Adipose tissue (tissue), 3 donors: ENCODE data around the gene MCC. TPM values are rescaled to one million over a fixed set of nuclear protein-coding genes. Genes with fewer than 3 reads are reported as not detected.

Experiments used
- H3K27ac ChIP-seq: one replicate; pipeline ENCODE4 v1.5.1; 2013; ENCODE audit warnings: low read depth, low read length
- WGBS, 3 donors: extraction: QIAGEN DNeasy Blood & Tissue Kit; methylation state at CpG; one replicate each; pipeline ENCODE4 v1.1.7; 2013; 5-methylcytosine and 5-hydroxymethylcytosine counted together
- polyA plus RNA-seq, 3 donors: library from polyadenylated mRNA; stranded (reverse); fragments of 200-250 nt; gene quantifications; one replicate each; pipeline ENCODE4 v1.2.3, GENCODE V29; 2013
- donor health status: healthy with polysubstance abuse.
- donor health status: Bipolar disorder and iron deficiency.
- donor health status: healthy.

Gene MCC
- polyA plus RNA-seq, 3 donors: 2.2 to 8.0 (median 8.0) TPM

GRCh38 chr5:113226116-113226736 is 262.0 kb downstream of the MCC start:
- H3K27ac ChIP-seq: no peak overlapping the region
- 92 to 96% (median 93%) methylated on average over 1 of the region's 1 CpG for WGBS, 3 donors

- no peak overlapping the region for H3K27ac ChIP-seq
- 83 to 90% (median 90%) methylated on average over 2 of the region's 2 CpGs for WGBS, 3 donors
Measured at GRCh38 chr5:113225259-113225658, 263.0 kb downstream of the MCC start.

DNA sequence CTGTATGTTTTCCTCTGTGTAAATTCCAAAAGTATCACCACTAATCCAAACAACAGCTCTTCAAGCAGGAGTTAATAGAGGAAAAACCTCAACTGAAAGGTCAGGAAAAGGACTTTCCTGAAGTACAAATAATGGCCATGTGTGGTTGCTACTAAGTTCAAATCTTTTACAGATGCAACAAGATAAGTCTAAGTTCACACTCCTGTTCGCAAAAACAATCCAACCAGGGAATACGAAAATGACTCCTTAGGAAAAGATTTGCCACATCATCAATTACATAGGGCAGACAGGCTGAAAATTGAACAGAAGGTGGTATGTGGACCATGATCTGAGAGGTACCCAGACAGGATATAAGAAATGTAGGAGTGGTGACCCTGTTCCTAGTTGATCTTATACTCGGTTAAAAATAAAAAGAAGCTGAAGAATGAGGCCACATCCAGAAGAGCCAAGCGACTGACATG is 263.6 kb downstream of the MCC start:
- WGBS, 3 donors: 71 to 85% (median 73%) methylated on average over 4 of the region's 4 CpGs
- H3K27ac ChIP-seq: no peak overlapping the region

DNA sequence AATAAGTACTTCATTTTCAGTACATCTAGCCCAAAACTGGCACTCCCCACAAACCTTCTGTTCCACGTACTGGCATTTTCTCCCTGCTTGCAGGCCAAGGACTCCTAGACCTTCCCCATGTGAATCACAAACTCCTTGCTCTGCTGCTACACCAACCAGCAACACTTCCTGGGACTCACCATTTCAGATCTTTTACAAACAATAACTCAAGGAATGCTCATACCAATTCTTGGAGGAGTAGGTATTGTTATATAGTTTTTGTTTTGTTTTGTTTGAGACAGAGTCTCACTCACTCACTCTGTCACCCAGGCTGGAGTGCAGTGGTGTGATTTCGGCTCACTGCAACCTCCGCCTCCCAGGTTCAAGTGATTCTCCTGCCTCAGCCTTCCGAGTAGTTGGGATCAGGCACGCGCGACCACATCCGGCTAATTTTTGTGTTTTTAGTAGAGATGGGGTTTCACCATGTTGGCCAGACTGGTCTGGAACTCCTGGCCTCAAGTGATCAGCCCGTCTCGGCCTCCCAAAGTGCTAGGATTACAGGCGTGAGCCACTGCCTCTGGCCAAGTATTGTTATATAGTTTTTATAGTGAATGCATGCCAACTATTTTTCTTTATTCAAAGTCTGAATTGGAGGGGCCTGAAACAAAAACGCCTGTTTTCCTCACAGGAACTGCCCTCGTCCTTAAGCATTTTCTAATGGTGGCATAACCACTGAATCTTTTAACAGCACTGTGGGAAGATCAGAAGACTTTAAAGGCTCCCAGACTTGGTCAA is 264.2 kb downstream of the MCC start:
- WGBS, 3 donors: 80 to 86% (median 81%) methylated on average over 13 of the region's 13 CpGs
- no peak overlapping the region for H3K27ac ChIP-seq

DNA sequence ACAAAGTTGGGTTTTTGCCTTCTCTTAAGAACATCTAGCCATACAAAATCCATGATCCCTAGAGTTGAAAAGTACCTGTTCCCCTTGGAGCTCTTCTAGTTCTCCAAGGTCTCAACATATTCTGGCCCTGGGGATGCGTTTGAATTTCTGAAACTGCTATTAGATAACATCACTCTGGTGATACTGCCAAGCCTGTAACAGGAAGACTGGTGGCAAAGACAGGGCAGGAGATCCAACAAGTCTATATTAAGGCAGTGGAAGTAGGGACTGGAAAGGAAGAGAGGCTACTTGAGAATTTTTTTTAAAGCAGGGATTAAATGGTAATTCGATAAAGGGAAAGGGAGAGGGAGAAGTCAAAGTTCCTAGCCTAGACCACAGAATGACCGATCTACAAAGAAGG is 264.9 kb downstream of the MCC start:
- no peak overlapping the region for H3K27ac ChIP-seq
- 80 to 85% (median 82%) methylated on average over 3 of the region's 3 CpGs for WGBS, 3 donors

DNA sequence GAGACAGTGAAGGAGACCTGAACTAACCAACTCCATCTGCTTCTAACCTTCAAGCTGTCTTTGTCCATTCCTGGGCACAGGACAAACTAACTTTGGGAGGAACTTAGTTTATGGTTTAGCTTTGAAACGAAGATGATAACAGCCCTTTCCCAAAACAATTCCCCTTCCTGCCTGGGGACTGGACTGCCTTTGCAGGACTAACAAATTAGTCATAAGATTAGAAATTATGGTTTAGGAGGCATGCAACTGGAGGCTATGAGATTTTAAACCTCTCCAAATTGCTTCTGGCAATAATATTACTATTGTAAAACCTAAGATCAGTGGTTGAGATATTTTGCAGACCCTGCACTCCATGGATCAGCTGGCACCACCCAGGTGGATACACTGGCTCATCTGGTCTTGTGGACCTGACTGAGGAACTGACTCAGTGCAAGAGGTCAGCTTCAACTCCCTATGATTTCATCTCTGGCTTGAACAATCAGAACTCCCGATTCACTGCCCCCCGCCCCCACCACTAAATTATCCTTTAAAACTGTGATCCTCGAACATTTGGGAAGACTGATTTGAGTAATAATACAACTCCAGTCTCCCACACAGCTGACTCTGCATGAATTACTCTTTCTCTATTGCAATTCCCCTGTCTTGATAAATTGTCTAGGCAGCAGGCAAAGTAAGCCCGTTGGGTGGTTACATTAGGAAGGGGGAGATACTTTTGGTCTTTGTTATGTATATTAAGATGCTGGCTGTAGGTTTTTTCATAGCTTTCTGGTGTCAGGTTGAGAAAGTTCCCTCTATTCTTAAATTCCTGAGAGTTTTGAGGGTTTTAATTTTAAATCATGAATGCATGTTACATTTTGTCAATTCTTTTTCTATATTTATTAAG is 266.7 kb downstream of the MCC start:
- H3K27ac ChIP-seq: no peak overlapping the region
- WGBS, 3 donors: 60 to 70% (median 63%) methylated on average over 5 of the region's 5 CpGs

DNA sequence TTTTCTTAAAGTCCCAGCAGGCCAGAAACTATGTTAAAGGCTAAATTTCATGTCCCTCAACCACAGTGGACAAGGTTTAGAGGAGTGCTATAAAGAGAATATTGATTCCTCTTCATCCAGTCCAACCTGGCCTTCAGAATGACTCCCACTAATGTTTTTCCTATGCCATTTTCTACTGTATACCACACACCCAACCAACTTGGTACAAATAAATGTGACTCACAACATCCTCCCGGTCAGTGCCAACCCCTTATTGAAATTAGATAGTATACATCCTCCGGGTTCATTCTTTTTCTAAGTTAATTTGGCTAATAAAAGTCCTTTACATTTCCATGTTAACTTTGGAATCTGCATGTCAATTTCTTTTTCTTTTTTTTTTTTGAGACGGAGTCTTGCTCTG is 268.6 kb downstream of the MCC start:
- WGBS, 3 donors: 79 to 92% (median 83%) methylated on average over 2 to 3 of the region's 3 CpGs

DNA sequence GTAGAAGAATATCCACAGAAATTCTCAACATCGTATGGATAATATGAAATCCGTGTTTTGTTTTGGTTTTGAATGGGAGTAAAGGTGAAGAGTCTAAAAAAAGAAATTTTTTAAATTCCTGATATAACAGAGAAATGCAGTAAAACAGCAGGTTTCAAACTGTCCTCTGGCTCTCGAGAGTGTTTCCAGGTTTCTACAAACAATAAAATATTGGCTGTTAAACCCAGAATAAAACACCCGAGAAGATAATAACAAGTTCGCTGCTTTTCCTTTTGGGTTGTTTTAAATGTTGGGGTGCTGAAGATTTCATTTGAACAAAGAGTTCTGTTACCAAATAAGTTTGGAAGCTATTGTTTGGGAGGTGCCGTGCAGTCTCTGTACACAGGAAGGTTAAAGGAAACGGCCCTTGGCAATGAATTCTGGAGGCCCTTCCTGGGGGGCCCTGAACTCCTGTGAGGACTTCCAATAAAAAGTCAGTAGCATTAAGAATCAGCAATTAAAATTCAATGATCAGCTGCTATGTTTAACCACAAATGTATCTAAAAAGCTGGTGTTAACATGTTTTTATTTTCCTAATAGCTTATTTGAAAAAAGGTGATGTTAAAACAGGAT is 269.2 kb downstream of the MCC start:
- WGBS, 3 donors: 47 to 65% (median 53%) methylated on average over 7 of the region's 7 CpGs
- H3K27ac ChIP-seq: no peak overlapping the region

More for the DNA sequence above, 268.6 kb downstream of the MCC start:
- H3K27ac ChIP-seq: no peak overlapping the region

DNA sequence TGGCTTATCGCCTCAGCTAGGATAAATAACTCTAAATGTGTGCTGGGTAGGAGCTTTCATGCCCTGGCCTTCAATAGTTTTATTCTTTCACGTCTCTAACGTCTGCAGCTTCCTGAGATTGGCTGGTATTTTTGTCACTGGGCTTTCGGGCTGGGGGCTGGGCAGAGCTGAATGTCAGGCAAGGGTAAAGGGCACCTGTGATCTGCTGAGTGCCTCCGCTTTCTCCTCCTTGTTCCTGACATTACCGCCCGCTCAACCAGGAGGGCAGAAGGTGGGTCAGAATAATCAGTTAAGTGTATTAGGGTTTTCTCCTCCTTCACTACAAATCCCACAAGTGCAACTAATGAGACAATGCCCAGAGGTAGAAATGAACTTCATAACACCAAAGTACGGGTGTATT is 270.1 kb downstream of the MCC start:
- WGBS, 3 donors: 53 to 68% (median 61%) methylated on average over 8 of the region's 8 CpGs
- no peak overlapping the region for H3K27ac ChIP-seq

DNA sequence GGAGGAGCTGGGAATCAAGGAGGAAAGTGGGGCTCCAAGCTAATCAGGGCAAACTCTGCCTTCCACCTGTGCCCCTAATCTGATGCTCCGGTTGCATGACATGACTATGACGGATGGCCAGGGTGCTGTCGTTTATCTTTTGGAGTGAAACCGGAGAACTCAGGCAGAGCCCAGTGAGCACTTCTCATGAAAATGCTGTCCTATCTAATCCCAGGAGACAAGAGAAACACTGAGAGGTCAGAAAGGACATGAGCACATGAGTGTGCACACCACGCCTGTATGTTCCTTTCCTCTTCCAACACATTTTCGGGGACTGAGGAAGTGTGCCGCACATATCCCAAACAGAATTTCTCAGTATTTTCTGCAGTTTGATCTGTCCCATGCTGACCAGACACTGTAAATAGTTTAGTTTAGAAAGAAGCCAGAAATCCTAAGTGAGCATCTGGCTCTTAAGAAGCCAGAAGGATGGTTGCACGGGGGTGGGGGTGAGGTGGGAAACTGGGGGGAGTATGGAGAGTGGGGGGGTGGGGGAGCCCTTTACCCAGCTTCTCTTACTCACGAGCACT is 270.6 kb downstream of the MCC start:
- H3K27ac ChIP-seq: no peak overlapping the region

GRCh38 chr5:113216545-113216944 is 271.7 kb downstream of the MCC start:
- WGBS, 3 donors: 89 to 96% (median 91%) methylated on average over 3 of the region's 3 CpGs

More for the DNA sequence above, 270.6 kb downstream of the MCC start:
- 54 to 68% (median 65%) methylated on average over 9 of the region's 9 CpGs for WGBS, 3 donors

DNA sequence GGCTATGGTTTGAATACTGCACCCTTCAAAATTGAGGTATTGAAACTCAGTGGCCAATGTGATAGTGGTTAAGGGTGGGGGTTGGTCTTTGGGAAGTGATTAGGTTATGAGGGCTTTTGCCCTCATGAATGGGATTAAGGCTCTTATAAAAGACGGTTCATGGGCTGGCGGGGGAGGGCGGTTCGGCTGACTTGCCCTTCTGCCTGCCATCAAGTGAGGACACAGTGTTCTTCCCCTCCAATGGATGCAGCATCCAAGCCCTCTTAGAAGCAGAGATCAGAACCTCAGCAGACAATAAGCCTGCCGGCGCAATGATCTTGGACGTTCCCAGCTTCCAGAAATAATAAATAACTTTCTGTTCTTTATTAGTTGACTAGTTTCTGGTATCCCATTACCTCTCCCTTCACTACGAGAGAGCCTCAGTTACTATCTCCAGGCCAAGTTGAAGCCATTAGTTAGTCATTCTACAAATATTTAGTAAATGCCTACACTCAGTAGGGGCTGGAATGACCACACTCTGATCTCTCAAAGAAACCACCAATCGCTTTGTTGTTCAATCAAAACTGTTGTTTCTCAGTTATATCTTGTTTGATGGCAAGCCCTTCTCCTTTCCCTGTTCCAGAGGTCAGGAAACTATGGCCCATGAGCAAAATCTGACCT is 272.7 kb downstream of the MCC start:
- 94 to 96% (median 95%) methylated on average over 9 of the region's 9 CpGs for WGBS, 3 donors
- H3K27ac ChIP-seq: no peak overlapping the region

More at GRCh38 chr5:113216545-113216944, 271.7 kb downstream of the MCC start:
- no peak overlapping the region for H3K27ac ChIP-seq

GRCh38 chr5:113214606-113215323 is 273.5 kb downstream of the MCC start:
- WGBS, 3 donors: 98 to 100% (median 100%) methylated on average over 1 of the region's 1 CpG
- H3K27ac ChIP-seq: no peak overlapping the region

- H3K27ac ChIP-seq: no peak overlapping the region
- WGBS, 3 donors: 73 to 80% (median 77%) methylated on average over 14 of the region's 14 CpGs
Measured at GRCh38 chr5:113213551-113214425, 274.5 kb downstream of the MCC start.

- H3K27ac ChIP-seq: no peak overlapping the region
- 20 to 25% (median 20%) methylated on average over 5 of the region's 5 CpGs for WGBS, 3 donors
Measured at GRCh38 chr5:113212244-113212920, 275.9 kb downstream of the MCC start.

DNA sequence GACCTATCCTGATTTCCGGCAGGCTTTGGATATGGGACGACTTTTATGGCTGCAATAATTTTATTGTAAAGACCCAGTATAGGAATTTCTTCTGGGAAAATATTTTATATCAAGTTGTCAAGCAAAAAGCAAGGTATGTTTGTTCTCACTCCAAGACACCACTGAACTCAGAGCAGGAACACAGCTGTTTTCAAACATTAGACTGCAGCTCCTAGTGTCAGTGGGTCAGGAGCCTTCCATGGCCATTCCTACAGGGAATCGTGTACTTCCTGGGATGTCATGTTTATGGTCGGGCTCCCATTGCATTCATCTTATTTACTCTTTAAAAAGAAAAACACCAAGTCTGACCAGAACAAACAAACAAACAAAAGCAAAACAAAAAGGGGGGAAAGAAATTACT is 278.8 kb downstream of the MCC start:
- H3K27ac ChIP-seq: no peak overlapping the region
- 77 to 85% (median 84%) methylated on average over 4 of the region's 4 CpGs for WGBS, 3 donors
